ENCODE measurements around the gene ST8SIA6.
A peak's percentile ranks its signal among the peaks of the same experiment; 100 is the strongest.
"Not testable (repeated sequence)": the region's sequence is repeated elsewhere in the genome, so short reads cannot be mapped to it uniquely, and the experiment has no call there.

ST8SIA6 gene

DNA sequence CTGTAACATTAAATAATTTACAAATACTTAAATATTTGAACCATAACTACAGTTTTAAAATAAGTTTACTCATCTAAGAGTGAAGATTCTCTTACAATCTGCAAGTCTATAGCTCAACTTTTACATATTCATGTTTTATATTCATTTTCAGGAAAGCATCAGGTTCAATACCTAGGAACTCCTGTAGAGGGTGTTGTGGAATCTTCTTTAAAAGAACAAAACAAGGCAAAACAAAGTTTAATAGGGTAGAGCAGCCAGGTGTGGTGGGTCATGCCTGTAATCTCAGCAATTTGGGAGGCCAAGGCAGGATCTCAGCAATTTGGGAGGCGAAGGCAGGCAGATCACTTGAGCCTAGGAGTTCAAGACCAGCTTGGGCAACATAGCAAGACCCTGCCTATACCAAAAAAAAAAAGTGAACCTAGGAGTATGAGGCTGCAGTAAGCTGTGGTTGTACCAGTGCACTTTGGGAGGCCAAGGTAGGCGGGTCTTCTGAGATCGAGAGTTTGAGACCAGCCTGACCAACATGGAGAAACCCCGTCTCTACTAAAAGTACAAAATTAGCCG, 45.1 kb downstream of the ST8SIA6 start:
- Mint-ChIP-seq H3K4me1 (ENCODE audit: low read depth) (peaks cover 9% of the 10 kb centered on the region), H3K36me3 (ENCODE audit: low read depth) (no peaks in the 10 kb centered on the region), H3K9me3 (no peaks in the 10 kb centered on the region), H3K4me3 (no peak overlapping the region), H3K27ac (peak overlapping the region; percentile 56), H3K27me3 (ENCODE audit: low read depth) (peaks cover 21% of the 10 kb centered on the region)
- no peak for DNase-seq (ENCODE audit: low spot score)

DNA sequence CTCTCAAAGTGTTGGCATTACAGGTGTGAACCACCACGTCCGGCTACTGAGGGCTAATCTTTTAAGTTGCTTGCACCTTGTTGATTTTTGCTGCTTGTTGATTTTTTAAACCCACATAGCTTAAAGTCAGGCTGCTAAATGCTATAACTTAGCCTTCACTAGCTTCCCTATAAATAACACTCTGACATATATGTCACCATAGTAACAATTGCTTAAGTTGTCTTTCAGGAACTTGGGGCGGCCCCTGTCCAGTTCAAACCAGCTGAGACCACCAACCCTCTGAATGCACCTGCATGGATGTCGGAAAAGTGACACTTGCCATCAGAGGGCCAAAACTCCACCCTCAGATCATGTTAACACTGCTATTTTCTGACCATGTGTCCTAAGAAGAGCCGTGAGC, 47.3 kb downstream of the ST8SIA6 start:
- H3K27ac Mint-ChIP-seq: no peak overlapping the region
- H3K4me3 Mint-ChIP-seq: no peak overlapping the region
- H3K9me3 Mint-ChIP-seq: no peaks in the 10 kb centered on the region
- DNase-seq (ENCODE audit: low spot score): no peak
- no peaks in the 10 kb centered on the region for H3K36me3 Mint-ChIP-seq (ENCODE audit: low read depth)
- H3K4me1 Mint-ChIP-seq (ENCODE audit: low read depth): peaks cover 9% of the 10 kb centered on the region
- peaks cover 26% of the 10 kb centered on the region for H3K27me3 Mint-ChIP-seq (ENCODE audit: low read depth)

DNA sequence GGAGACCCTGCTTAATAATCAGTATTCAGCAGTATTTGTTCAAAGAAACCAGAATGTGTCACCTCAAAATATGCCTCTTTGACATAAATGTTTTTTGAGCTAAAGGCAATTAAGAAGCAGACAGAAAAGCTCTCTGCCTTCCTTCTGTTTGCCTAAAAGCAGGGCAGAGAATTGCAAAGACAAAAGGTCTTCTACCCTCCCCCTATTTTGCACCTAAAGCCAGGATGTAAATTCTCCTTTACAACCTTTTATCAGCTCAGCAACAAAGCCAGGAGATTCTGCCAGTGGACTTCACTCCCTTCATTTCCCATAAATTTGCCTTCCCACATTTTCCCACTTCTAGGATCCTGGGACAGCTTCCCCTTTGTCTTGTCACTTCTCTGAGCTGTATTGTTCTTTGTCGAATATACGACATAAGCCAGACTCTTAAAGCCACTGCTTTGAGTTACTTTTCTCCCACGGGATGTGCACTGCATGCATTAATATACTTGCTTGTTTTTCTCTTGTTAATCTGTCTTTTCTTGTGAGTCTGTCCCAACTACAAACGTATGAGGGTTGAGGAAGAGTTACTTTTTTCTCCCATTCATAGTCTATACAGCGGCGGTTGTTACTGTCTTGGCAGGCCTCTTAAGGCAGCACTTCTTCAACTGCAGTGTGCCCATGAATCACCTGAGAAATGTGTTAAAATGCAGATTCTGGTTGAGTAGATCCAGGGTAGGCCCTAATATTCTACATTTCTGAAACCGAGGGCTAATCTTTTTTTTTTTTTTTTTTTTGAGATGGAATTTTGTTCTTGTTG, 48.2 kb downstream of the ST8SIA6 start:
- Mint-ChIP-seq H3K4me3 (no peak overlapping the region), H3K36me3 (ENCODE audit: low read depth) (no peaks in the 10 kb centered on the region), H3K9me3 (no peaks in the 10 kb centered on the region), H3K4me1 (ENCODE audit: low read depth) (peaks cover 9% of the 10 kb centered on the region), H3K27me3 (ENCODE audit: low read depth) (peaks cover 27% of the 10 kb centered on the region), H3K27ac (no peak overlapping the region)
- DNase-seq (ENCODE audit: low spot score): no peak

- DNase-seq (ENCODE audit: low spot score): no peak
- Mint-ChIP-seq H3K4me1 (ENCODE audit: low read depth) (no peaks in the 10 kb centered on the region), H3K9me3 (no peaks in the 10 kb centered on the region), H3K4me3 (no peak overlapping the region), H3K27ac (no peak overlapping the region), H3K27me3 (ENCODE audit: low read depth) (peaks cover 32% of the 10 kb centered on the region), H3K36me3 (ENCODE audit: low read depth) (no peaks in the 10 kb centered on the region)
These were observed 51.2 kb downstream of the ST8SIA6 start for GRCh38 chr10:17403161-17403560.

DNA sequence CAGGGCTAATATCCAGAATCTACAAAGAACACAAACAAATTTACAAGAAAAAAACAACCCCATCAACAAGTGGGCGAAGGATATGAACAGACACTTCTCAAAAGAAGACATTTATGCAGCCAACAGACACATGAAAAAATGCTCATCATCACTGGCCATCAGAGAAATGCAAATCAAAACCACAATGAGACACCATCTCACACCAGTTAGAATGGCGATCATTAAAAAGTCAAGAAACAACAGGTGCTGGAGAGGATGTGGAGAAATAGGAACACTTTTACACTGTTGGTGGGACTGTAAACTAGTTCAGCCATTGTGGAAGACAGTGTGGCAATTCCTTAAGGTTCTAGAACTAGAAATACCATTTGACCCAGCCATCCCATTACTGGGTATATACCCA, 52.4 kb downstream of the ST8SIA6 start:
- not testable (repeated sequence) for H3K36me3 Mint-ChIP-seq (ENCODE audit: low read depth); H3K4me3 Mint-ChIP-seq; H3K27ac Mint-ChIP-seq; H3K9me3 Mint-ChIP-seq; DNase-seq (ENCODE audit: low spot score); H3K4me1 Mint-ChIP-seq (ENCODE audit: low read depth)
- peaks cover 31% of the 10 kb centered on the region for H3K27me3 Mint-ChIP-seq (ENCODE audit: low read depth)

- Mint-ChIP-seq H3K36me3 (ENCODE audit: low read depth) (no peaks in the 10 kb centered on the region), H3K27me3 (ENCODE audit: low read depth) (peaks cover 29% of the 10 kb centered on the region), H3K9me3 (no peaks in the 10 kb centered on the region), H3K27ac (no peak overlapping the region), H3K4me3 (no peak overlapping the region), H3K4me1 (ENCODE audit: low read depth) (no peaks in the 10 kb centered on the region)
- DNase-seq (ENCODE audit: low spot score): no peak
These were observed 58.4 kb downstream of the ST8SIA6 start for GRCh38 chr10:17396004-17396403.

DNA sequence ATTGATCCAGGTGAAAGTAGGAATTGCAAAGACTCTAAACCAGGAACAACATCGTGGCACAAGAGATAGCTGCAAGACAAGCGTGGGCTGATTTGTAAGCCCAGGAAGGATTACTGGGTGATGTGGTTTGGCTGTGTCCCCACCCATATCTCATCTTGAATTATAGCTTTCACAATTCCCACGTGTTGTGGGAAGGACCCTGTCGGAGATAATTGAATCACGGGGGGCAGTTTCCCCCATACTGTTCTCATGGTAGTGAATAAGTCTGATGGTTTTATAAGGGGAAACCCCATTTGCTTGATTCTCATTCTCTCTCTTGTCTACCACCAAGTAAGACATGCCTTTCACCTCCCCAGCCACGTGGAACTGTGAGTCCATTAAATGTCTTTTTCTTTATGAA, 59.5 kb downstream of the ST8SIA6 start:
- H3K27ac Mint-ChIP-seq: no peak overlapping the region
- DNase-seq (ENCODE audit: low spot score): no peak
- no peaks in the 10 kb centered on the region for H3K4me1 Mint-ChIP-seq (ENCODE audit: low read depth)
- peaks cover 29% of the 10 kb centered on the region for H3K27me3 Mint-ChIP-seq (ENCODE audit: low read depth)
- no peaks in the 10 kb centered on the region for H3K9me3 Mint-ChIP-seq
- H3K36me3 Mint-ChIP-seq (ENCODE audit: low read depth): no peaks in the 10 kb centered on the region
- H3K4me3 Mint-ChIP-seq: no peak overlapping the region

- Mint-ChIP-seq H3K4me3 (no peak overlapping the region), H3K4me1 (ENCODE audit: low read depth) (no peaks in the 10 kb centered on the region), H3K36me3 (ENCODE audit: low read depth) (no peaks in the 10 kb centered on the region), H3K9me3 (no peaks in the 10 kb centered on the region), H3K27ac (no peak overlapping the region), H3K27me3 (ENCODE audit: low read depth) (peaks cover 2% of the 10 kb centered on the region)
- no peak for DNase-seq (ENCODE audit: low spot score)
These were observed 66.4 kb downstream of the ST8SIA6 start for GRCh38 chr10:17387861-17388503.

GRCh38 chr10:17386616-17387075, 67.7 kb downstream of the ST8SIA6 start:
- no peaks in the 10 kb centered on the region for H3K36me3 Mint-ChIP-seq (ENCODE audit: low read depth)
- no peaks in the 10 kb centered on the region for H3K9me3 Mint-ChIP-seq
- no peak overlapping the region for H3K4me3 Mint-ChIP-seq
- no peaks in the 10 kb centered on the region for H3K4me1 Mint-ChIP-seq (ENCODE audit: low read depth)
- H3K27me3 Mint-ChIP-seq (ENCODE audit: low read depth): peaks cover 2% of the 10 kb centered on the region
- H3K27ac Mint-ChIP-seq: no peak overlapping the region
- DNase-seq (ENCODE audit: low spot score): no peak

- no peak overlapping the region for H3K27ac Mint-ChIP-seq
- DNase-seq (ENCODE audit: low spot score): no peak
- no peaks in the 10 kb centered on the region for H3K9me3 Mint-ChIP-seq
- H3K4me3 Mint-ChIP-seq: no peak overlapping the region
- H3K4me1 Mint-ChIP-seq (ENCODE audit: low read depth): no peaks in the 10 kb centered on the region
- H3K27me3 Mint-ChIP-seq (ENCODE audit: low read depth): peaks cover 2% of the 10 kb centered on the region
- no peaks in the 10 kb centered on the region for H3K36me3 Mint-ChIP-seq (ENCODE audit: low read depth)
These were observed 68.4 kb downstream of the ST8SIA6 start for GRCh38 chr10:17386021-17386420.

GRCh38 chr10:17385066-17385465, 69.3 kb downstream of the ST8SIA6 start:
- no peak overlapping the region for H3K4me3 Mint-ChIP-seq
- no peak overlapping the region for H3K27ac Mint-ChIP-seq
- H3K4me1 Mint-ChIP-seq (ENCODE audit: low read depth): no peaks in the 10 kb centered on the region
- H3K9me3 Mint-ChIP-seq: no peaks in the 10 kb centered on the region
- DNase-seq (ENCODE audit: low spot score): no peak
- H3K27me3 Mint-ChIP-seq (ENCODE audit: low read depth): peaks cover 2% of the 10 kb centered on the region
- H3K36me3 Mint-ChIP-seq (ENCODE audit: low read depth): no peaks in the 10 kb centered on the region

- no peaks in the 10 kb centered on the region for H3K9me3 Mint-ChIP-seq
- H3K36me3 Mint-ChIP-seq (ENCODE audit: low read depth): no peaks in the 10 kb centered on the region
- no peak for DNase-seq (ENCODE audit: low spot score)
- no peak overlapping the region for H3K4me3 Mint-ChIP-seq
- no peak overlapping the region for H3K27ac Mint-ChIP-seq
- no peaks in the 10 kb centered on the region for H3K4me1 Mint-ChIP-seq (ENCODE audit: low read depth)
- peaks cover 2% of the 10 kb centered on the region for H3K27me3 Mint-ChIP-seq (ENCODE audit: low read depth)
These were observed 70.4 kb downstream of the ST8SIA6 start for GRCh38 chr10:17383801-17384555.

GRCh38 chr10:17381502-17382142, 72.8 kb downstream of the ST8SIA6 start:
- DNase-seq (ENCODE audit: low spot score): no peak
- Mint-ChIP-seq H3K36me3 (ENCODE audit: low read depth) (no peaks in the 10 kb centered on the region), H3K4me3 (no peak overlapping the region), H3K27me3 (ENCODE audit: low read depth) (peaks cover 2% of the 10 kb centered on the region), H3K9me3 (no peaks in the 10 kb centered on the region), H3K27ac (no peak overlapping the region), H3K4me1 (ENCODE audit: low read depth) (no peaks in the 10 kb centered on the region)

All from T-helper 2 cell treated with Interferon-gamma antibody and Interleukin-4, amounts not matched to agents 5 μg/mL and 100 μg/mL, for 36 hours (primary cell).